Measurements from ENCODE around the gene SPIN1.

Gene SPIN1

DNA sequence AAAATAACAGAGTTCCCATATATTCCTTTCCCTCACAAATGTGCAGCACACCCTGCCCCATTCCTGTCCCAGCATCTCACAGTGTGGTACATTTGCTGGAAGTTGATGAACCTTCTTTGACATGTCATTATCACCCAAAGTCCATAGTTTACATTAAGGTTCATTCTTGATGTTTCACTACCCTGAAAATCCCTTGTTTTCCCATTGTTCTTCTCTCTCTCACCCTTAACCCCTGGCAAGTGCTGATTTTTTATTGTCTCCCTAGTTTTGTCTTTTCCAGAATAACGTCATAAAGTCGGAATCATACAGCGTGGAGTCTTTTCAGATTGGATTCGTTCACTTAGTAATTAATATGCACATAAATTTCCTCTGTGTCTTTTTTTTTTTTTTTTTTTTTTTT is 48.1 kb downstream of the SPIN1 start:
- DNase-seq (ENCODE audit: low read depth): no peak

DNA sequence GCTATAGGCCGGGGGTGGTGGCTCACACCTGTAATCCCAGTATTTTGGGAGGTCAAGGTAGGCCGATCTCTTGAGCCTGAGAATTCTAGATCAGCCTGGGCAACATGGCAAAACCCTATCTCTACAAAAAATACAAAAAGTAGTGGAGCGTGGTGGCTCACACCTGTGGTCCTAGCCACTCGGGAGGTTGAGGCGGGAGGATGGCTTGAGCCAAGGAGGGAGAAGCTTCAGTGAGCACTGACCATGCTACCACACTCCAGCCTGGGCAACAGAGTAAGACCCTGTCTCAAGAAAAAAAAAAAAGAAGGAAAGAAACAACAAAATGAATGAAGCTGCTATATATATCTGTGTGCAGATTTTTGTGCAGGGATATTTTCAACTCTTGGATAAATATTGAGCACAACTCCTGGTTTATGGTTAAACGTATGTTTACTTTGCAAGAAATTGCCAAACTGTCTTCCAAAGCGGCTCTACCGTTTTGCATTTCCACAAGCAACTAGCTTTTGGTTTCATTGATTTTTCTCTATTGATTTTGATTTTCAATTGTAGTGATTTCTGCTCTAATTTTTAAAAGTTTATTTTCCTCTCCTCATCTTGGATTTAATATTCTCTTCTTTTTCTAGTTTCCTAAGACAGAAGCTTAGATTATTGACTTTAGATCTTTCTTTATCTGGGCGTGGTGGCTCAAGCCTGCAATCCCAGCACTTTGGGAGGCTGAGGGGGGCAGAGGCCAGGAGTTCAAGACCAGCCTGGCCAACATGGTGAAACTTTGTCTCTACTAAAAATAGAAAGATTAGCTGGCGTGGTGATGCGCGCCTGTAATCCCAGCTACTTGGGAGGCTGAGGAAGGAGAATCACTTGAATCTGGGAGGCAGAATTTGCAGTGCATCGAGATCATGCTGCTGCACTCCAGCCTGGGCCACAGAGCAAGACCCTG is 49.2 kb downstream of the SPIN1 start:
- DNase-seq (ENCODE audit: low read depth): no peak

- no peak for DNase-seq (ENCODE audit: low read depth)
Observed at GRCh38 chr9:88438811-88439210, 50.6 kb downstream of the SPIN1 start.

DNA sequence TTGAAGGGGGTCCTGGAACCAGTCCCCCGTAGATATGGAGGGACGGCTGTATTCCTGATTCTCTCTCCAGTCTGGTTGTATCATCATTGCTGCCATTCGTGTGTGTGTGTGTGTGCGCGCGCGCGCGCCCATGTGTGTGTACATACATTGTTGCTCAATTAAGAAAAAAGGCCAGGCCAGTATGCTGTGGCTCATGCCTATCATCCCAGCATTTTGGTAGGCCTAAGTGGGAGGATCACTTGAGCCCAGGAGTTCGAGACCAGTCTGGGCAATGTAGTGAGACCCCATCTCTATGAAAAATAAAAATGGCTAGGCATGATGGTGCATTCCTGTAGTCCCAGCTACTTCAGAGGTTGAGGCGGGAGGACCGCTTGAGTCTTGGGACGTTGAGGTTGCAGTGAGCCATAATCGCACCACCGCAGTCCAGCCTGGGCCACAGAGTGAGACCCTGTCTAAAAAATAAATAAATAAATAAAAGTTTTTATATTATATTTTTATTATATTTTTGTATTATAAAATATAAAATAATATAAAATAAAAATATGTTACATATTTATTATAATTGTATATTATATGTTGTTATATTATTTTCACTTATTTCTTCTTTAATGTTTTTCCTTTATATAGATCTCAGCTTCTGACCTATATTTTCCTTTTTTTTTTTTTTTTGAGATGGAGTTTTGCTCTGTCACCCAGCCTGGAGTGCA is 53.2 kb downstream of the SPIN1 start:
- no peak for DNase-seq (ENCODE audit: low read depth)

- no peak for DNase-seq (ENCODE audit: low read depth)
Observed at GRCh38 chr9:88443480-88444113, 55.4 kb downstream of the SPIN1 start.

- DNase-seq (ENCODE audit: low read depth): no peak
Observed at GRCh38 chr9:88446728-88447127, 58.5 kb downstream of the SPIN1 start.

GRCh38 chr9:88447431-88447830 is 59.2 kb downstream of the SPIN1 start:
- no peak for DNase-seq (ENCODE audit: low read depth)

DNA sequence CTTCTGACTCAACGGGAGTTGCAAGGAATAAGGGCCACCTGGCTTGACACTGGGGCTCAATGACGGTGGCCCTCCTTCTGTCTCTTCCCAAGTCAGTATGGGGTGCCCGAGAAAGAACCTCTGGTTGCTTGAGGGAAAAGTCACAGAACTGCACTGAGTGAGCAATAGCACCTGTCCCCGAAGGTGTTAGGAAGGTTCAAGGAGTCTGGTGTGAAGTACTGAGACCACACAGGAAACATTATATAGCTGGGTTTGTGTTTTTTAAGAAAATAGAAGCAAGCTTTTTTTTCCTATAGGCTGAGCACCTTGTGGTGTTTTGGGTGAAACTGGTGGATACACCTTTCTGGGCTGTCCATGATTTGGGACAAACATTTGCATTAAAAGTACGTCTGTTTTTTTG is 62.9 kb downstream of the SPIN1 start:
- DNase-seq (ENCODE audit: low read depth): no peak

- no peak for DNase-seq (ENCODE audit: low read depth)
Observed at GRCh38 chr9:88458716-88459465, 70.6 kb downstream of the SPIN1 start.

DNA sequence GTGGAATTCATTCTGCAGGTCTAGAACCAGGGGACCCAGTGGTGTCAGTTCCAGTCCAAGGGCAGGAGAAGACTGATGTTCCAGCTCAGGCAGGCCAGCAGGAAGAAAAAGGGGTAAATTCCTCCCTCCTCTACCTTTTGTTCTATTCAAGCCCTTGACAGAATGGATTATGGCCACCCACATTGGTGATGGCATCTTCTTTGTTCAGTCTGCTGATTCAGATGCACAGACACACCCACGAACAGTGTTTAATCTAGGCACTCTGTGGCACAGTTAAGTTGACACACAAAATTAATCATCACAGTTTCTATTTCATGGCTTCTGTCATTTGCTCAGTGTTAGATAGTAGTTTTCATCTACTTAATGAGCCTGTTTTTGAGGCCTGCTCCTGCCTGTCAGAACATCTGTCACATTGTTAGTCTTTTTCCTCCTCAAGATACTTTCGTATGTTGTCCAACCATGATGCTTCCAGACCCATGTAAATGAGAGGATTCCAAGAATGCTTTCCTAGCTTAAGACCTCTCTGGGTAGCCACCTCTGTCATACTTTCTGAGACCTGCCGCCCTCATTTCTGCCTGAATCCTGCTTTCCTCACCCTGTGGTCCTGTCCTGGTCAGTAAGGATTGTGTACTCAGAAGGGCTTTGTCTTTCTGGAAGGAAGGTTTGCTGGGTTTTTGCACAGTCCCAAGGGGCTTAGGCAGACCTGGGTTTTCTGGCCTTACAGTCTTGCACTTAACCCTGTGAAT is 72.5 kb downstream of the SPIN1 start:
- DNase-seq (ENCODE audit: low read depth): peak; percentile 13

DNA sequence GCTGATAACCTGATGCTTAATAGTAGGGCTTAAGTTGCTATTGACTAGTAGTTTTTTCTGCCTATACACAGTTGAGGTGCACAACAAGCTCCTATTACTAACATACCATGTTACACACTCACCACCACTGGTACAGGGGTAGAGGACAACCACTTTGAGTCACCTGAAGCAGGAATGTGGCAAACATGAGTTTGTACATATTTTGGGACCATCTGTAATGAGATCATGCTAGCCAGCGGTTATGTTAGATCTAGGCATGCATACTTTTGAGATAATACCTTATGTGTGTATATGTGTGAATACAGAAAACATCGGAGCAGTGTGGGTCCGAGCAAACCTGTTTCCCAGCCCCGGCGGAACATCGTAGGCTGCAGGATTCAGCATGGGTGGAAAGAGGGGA is 73.9 kb downstream of the SPIN1 start:
- no peak for DNase-seq (ENCODE audit: low read depth)

- DNase-seq (ENCODE audit: low read depth): no peak
Observed at GRCh38 chr9:88464851-88465250, 76.6 kb downstream of the SPIN1 start.

DNA sequence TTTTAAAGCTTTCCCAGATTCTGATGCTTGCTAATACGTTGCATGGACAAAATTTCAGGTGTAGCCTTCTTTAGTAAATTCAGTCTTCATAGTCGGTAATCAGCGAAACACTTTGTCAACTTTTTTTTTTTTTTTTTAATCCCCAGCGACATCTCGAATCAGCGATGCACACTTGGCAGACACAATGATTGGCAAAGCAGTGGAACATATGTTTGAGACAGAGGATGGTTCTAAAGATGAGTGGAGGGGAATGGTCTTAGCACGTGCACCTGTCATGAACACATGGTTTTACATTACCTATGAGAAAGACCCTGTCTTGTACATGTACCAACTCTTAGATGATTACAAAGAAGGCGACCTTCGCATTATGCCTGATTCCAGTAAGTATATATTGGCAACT is 80.0 kb downstream of the SPIN1 start:
- DNase-seq (ENCODE audit: low read depth): no peak

DNA sequence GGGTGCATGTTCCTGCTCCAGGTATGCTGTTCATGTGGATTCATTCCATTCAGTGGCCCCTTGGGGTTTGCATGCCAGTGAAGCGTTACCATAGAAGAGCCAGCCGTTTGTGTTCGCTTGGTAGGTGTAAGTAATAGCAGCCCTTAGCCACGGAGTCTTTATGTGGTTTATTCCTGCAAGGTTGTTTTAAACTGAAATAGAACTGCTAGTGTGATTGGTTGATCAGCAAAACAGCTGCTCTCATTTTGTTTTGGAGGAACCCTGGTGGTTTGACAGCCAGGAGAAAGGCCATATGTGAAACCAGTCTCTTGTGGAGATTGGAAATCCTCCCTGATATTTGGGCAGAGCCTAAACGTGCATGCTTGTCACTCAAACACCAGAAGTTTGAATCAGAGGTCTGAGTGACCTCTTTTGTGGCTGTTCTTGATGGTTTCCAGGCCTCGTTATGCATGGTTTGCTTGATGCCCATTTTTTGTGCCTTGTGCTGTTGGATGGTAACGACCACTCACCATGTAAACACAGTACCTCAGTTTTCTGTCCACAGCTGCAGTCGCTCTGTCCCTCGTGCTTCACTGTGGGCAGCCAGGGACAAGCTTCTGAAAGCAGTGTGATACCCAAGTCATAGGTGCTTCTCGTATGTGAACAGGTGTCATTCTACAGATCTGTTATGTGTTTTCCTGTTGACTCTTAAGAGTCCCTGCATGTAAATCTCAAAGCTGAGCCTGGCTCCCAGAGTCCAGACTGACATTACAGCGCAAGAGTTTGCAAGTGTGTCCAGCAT is 88.4 kb downstream of the SPIN1 start:
- DNase-seq (ENCODE audit: low read depth): no peak

DNA sequence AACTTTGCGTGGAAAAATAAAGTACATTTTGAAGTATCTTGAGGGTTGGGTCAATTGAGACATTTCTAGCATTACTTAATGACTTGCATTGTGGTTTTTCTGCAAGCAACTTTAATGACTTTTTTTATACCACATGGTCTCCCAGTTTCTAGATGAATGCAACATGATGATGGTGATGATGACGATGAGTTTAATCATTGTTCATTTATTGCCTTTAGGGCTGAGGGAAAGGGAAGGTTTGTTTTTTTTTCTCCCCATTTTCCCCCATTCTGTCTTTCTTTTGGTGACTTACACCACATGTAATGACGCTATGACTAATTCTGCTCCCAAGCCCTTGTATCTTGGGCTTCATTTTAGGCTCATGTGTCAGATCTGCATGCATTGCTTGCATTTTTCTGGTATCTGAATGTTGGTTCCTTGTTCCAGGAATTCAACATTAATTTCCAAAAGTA is 89.1 kb downstream of the SPIN1 start:
- no peak for DNase-seq (ENCODE audit: low read depth)

DNA sequence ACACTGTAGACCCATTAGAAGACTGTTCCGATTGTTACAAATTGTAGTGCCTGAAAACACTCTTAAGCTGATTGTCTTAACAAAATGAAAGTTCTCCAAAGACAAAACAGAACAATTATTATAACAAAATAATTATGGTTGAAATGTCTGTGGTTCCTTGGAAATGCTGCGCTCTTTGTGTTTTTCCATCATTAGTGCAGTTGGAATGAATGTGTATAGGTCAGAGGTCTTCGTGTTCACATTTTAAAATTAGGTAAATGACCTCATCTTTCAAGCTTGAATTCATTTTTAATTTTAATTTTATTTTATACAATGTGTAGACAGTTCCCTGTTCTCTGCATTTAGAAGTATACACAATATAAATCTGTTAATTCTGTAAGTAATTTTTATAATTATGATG is 90.0 kb downstream of the SPIN1 start:
- no peak for DNase-seq (ENCODE audit: low read depth)

- DNase-seq (ENCODE audit: low read depth): no peak
Observed at GRCh38 chr9:88481933-88482332, 93.7 kb downstream of the SPIN1 start.

DNA sequence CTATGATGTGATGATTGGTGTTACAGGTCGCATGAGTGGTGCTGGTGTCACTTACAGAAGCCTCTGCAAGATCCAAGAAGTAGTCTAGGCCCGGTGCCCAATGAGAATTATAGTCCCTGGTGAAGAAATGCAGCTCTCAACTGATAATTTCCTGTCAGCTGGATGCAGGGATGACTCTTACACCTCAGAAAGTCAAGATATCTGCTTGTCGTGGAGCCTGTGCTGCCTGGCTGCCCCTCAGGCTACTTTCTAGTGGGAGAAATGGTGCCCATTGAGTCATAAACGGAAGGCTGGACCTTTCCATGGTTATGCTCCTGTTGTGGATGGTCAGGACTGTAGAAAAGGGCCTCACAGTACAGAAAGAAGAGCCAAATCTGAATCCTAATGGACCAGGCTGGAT is 99.9 kb downstream of the SPIN1 start:
- no peak for DNase-seq (ENCODE audit: low read depth)

DNA sequence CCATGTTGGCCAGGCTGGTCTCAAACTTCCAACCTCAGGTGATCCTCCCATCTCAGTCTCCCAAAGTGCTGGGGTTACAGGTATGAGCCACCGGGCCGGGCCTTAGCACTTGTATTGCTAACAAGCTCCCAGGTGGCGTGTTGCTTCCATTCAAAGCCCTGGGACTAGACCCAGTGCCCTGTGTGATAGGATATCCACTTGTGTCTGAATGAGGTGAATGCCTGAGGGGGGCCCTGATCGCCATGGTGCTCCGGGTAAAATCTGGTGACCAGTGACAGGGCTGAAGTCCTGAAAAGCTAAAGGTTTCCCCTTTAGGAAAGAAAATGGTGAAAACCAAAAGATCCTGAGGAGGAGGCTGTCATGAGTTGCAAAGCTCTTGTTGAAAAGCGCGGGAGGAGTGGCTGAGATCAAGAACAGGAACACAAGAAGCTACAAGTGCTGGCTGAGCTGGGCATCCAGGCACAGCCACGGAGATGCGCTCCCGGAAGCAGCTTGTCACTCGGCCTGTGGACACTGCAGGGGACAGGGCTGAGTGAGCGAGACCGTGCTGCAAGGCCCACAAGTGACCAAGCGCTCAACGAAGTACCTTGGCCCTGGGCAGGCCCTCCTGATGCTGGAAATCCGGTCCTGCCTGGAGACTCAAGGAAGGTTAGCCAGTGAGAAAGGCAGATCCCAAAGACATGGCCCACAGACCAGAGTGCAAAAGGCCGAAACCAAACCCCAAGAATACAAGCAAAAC is 106.9 kb downstream of the SPIN1 start:
- no peak for DNase-seq (ENCODE audit: low read depth)

DNA sequence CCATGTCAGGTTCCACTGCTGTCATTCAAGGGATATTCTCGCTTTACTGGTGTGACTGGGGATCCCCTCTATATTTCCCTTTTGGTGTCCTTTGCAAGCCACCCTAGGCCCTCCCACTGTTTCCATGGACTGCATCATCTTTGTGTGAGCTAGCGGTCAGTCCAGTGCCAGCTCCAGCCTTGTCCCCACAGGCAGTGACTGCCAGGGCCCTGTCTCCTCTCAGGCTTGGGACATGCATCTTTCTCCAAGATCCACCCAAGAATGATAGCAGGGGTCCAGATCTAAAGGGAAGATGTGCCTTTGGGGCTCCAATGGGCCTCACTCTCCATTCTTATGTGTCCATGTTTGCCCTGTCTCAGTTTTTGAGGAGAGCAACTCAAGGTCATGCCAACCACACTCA is 109.0 kb downstream of the SPIN1 start:
- no peak for DNase-seq (ENCODE audit: low read depth)
